Liver (tissue), 9 donors: ENCODE measurements around the gene OR52N1. TPM values are rescaled to one million over a fixed set of nuclear protein-coding genes. Genes with fewer than 3 reads are reported as not detected.

Experiments used
- DNase-seq: peaks from one replicate; pipeline ENCODE4 v3.0.0-alpha.2; 2017; ENCODE audit warnings: low spot score
- H3K27ac ChIP-seq, 2 donors: one replicate each; pipeline ENCODE4 v1.7.0; 2013; ENCODE audit warnings: inconsistent platforms in 2 of 2, low read length in 2 of 2, control low read depth in 1 of 2, low read depth in 1 of 2, mild to moderate bottlenecking in 1 of 2
- H3K27me3 ChIP-seq, 4 donors: one replicate each; pipeline versions ENCODE4 v1.6.1 to v1.7.0; 2013; ENCODE audit warnings: low read length in 3 of 4, inconsistent platforms in 1 of 4, mild to moderate bottlenecking in 1 of 4, moderate library complexity in 1 of 4; ENCODE audit not compliant: control insufficient read depth in 4 of 4, insufficient read depth in 4 of 4
- H3K36me3 ChIP-seq, 4 donors: one replicate each; pipeline versions ENCODE4 v1.6.1 to v1.7.0; 2013; ENCODE audit warnings: low read length in 3 of 4, mild to moderate bottlenecking in 3 of 4, low read depth in 1 of 4, moderate library complexity in 1 of 4; ENCODE audit not compliant: control insufficient read depth in 4 of 4, insufficient read depth in 3 of 4
- H3K4me1 ChIP-seq, 4 donors: one replicate each; pipeline versions ENCODE4 v1.6.1 to v1.7.0; 2013; ENCODE audit warnings: low read length in 3 of 4, mild to moderate bottlenecking in 3 of 4, moderate library complexity in 1 of 4; ENCODE audit not compliant: control insufficient read depth in 4 of 4, insufficient read depth in 4 of 4
- H3K4me3 ChIP-seq, 3 donors: one replicate each; pipeline versions ENCODE4 v1.6.1 to v1.7.0; 2013; ENCODE audit warnings: low read length in 3 of 3, control low read depth in 1 of 3, low read depth in 1 of 3, mild to moderate bottlenecking in 1 of 3
- H3K9ac ChIP-seq, 2 donors: one replicate each; pipeline ENCODE4 v1.7.0; 2013; ENCODE audit warnings: low read length in 2 of 2, mild to moderate bottlenecking in 2 of 2, moderate library complexity in 2 of 2, control low read depth in 1 of 2, low read depth in 1 of 2
- H3K9me3 ChIP-seq, 4 donors: one replicate each; pipeline versions ENCODE4 v1.6.1 to v1.7.0; 2013; ENCODE audit warnings: low read length in 3 of 4; ENCODE audit not compliant: control insufficient read depth in 4 of 4
- EGR1 ChIP-seq, 2 donors: IDR thresholded peaks; 2 replicates each; pipeline ENCODE4 v1.6.1; 2016 to 2018; ENCODE audit warnings: antibody characterized with exemption in 2 of 2, low read depth in 2 of 2
- FOXA1 ChIP-seq: IDR thresholded peaks from 2 replicates; pipeline ENCODE4 v1.6.1; 2016; ENCODE audit warnings: antibody characterized with exemption
- FOXA2 ChIP-seq: IDR thresholded peaks from 2 replicates; pipeline ENCODE4 v1.6.1; 2016; ENCODE audit warnings: antibody characterized with exemption
- GABPA ChIP-seq, 2 donors: IDR thresholded peaks in 1 of 2; conservative IDR thresholded peaks in 1 of 2; 2 replicates each; pipeline ENCODE4 v1.6.1; 2016; ENCODE audit warnings: antibody characterized with exemption in 2 of 2, mild to moderate bottlenecking in 1 of 2, moderate library complexity in 1 of 2
- HNF4A ChIP-seq, 2 donors: conservative IDR thresholded peaks; 2 replicates each; pipeline ENCODE4 v1.6.1; 2016; ENCODE audit warnings: antibody characterized with exemption in 2 of 2, mild to moderate bottlenecking in 2 of 2
- HNF4G ChIP-seq: IDR thresholded peaks from 2 replicates; pipeline ENCODE4 v1.6.1; 2016; ENCODE audit warnings: antibody characterized with exemption
- JUND ChIP-seq, 2 donors: IDR thresholded peaks; 2 replicates each; pipeline ENCODE4 v1.6.1; 2016; ENCODE audit warnings: antibody characterized with exemption in 2 of 2
- NR2F2 ChIP-seq: IDR thresholded peaks from 2 replicates; pipeline ENCODE4 v1.6.1; 2016; ENCODE audit warnings: antibody characterized with exemption
- RAD21 ChIP-seq, 2 donors: IDR thresholded peaks; 2 replicates each; pipeline ENCODE4 v1.6.1; 2016; ENCODE audit warnings: antibody characterized with exemption in 2 of 2, mild to moderate bottlenecking in 2 of 2
- RXRA ChIP-seq, 2 donors: IDR thresholded peaks; 2 replicates each; pipeline ENCODE4 v1.6.1; 2017 to 2018; ENCODE audit warnings: antibody characterized with exemption in 2 of 2, mild to moderate bottlenecking in 1 of 2
- SP1 ChIP-seq: IDR thresholded peaks from 2 replicates; pipeline ENCODE4 v1.6.1; 2018; ENCODE audit warnings: antibody characterized with exemption, mild to moderate bottlenecking
- TAF1 ChIP-seq: conservative IDR thresholded peaks from 2 replicates; pipeline ENCODE4 v1.6.1; 2016; ENCODE audit warnings: antibody characterized with exemption, mild to moderate bottlenecking
- YY1 ChIP-seq: IDR thresholded peaks from 2 replicates; pipeline ENCODE4 v1.6.1; 2016; ENCODE audit warnings: antibody characterized with exemption, mild to moderate bottlenecking
- WGBS: extraction: QIAGEN DNeasy Blood & Tissue Kit; methylation state at CpG from one replicate; pipeline ENCODE4 v1.1.7; 2013; 5-methylcytosine and 5-hydroxymethylcytosine counted together
- polyA plus RNA-seq, 2 donors: library from polyadenylated mRNA; stranded (reverse) in 1 of 2; unstranded in 1 of 2; fragments of 200-250 nt in 1 of 2; fragments of >200 nt in 1 of 2; fragmentation: Nextera tagmentation in 1 of 2; extraction: Ambion mirVana in 1 of 2; gene quantifications; one replicate each; pipeline versions ENCODE4 v1.2.1 to v1.2.3, GENCODE V29; 2013 to 2015
- total RNA-seq, 2 donors: library from RNA; depleted of rRNA; stranded (reverse); fragments of >200 nt; gene quantifications; one replicate each; pipeline ENCODE4 v1.2.3, GENCODE V29; 2014
- TF ChIP-seq, protein P1 (sequence below): fragments of 150-350 bp; IDR thresholded peaks from 2 replicates; pipeline ENCODE4 v1.5.1; 2017; ENCODE audit warnings: improper control_type of control experiment, low read depth, low read length; ENCODE audit not compliant: missing input control
- TF ChIP-seq, protein P2 (sequence below): IDR thresholded peaks from 2 replicates; pipeline ENCODE4 v1.6.1; 2016; ENCODE audit warnings: antibody characterized with exemption
- TF ChIP-seq, protein P3 (sequence below): IDR thresholded peaks from 2 replicates; pipeline ENCODE4 v1.6.1; 2016; ENCODE audit warnings: antibody characterized with exemption, mild to moderate bottlenecking
- TF ChIP-seq, protein P4 (sequence below): IDR thresholded peaks from 2 replicates; pipeline ENCODE4 v1.6.1; 2016; ENCODE audit warnings: antibody characterized with exemption
- donor health status: healthy.
- donor health status: healthy.
- donor health status: healthy.
- donor health status: healthy.
- donor health status: healthy.

OR52N1 gene
- total and polyA plus RNA-seq, 4 donors = under 0.01 to 0.05 TPM; not detected in 2

DNA sequence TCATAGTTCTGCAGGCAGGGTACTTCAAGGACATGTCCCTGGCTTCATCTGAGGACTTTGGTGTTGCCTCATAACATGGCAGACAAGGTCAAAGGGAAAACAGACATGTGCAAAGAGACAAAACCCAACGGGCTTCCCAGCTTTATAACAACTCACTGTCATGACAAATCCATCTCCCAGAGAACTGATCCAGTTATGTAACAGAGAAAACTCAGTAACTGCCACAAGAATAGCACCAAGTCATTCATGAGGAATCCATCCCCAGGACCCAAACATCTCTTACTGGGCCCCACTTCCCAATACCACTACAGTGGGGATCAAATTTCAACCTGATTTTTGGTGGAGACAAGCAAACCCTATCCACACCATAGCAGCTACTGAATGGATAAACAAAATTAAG is 24.0 kb downstream of the OR52N1 start:
- no peaks in the 10 kb centered on the region for H3K36me3 ChIP-seq
- WGBS = 22% methylated on average over 1 of the region's 1 CpG
- H3K4me1 ChIP-seq = no peaks in the 10 kb centered on the region
- no peak overlapping the region for H3K9ac ChIP-seq
- no peak for DNase-seq
- H3K9me3 ChIP-seq = no peaks in the 10 kb centered on the region
- no peak overlapping the region for H3K27ac ChIP-seq
- TF ChIP-seq NR2F2 (no peak), SP1 (no peak), TAF1 (no peak), JUND (IDR thresholded peaks at IDR 0.05) (no peak), HNF4A (conservative IDR thresholded peaks at IDR 0.05) (no peak), RAD21 (IDR thresholded peaks at IDR 0.05) (no peak), GABPA (IDR thresholded peaks at IDR 0.05 in 1 of 2, conservative IDR thresholded peaks at IDR 0.05 in 1 of 2) (no peak), FOXA2 (no peak), HNF4G (no peak), YY1 (no peak)
- TF ChIP-seq, protein P1, sequence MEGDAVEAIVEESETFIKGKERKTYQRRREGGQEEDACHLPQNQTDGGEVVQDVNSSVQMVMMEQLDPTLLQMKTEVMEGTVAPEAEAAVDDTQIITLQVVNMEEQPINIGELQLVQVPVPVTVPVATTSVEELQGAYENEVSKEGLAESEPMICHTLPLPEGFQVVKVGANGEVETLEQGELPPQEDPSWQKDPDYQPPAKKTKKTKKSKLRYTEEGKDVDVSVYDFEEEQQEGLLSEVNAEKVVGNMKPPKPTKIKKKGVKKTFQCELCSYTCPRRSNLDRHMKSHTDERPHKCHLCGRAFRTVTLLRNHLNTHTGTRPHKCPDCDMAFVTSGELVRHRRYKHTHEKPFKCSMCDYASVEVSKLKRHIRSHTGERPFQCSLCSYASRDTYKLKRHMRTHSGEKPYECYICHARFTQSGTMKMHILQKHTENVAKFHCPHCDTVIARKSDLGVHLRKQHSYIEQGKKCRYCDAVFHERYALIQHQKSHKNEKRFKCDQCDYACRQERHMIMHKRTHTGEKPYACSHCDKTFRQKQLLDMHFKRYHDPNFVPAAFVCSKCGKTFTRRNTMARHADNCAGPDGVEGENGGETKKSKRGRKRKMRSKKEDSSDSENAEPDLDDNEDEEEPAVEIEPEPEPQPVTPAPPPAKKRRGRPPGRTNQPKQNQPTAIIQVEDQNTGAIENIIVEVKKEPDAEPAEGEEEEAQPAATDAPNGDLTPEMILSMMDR = no peak
- TF ChIP-seq, protein P2, sequence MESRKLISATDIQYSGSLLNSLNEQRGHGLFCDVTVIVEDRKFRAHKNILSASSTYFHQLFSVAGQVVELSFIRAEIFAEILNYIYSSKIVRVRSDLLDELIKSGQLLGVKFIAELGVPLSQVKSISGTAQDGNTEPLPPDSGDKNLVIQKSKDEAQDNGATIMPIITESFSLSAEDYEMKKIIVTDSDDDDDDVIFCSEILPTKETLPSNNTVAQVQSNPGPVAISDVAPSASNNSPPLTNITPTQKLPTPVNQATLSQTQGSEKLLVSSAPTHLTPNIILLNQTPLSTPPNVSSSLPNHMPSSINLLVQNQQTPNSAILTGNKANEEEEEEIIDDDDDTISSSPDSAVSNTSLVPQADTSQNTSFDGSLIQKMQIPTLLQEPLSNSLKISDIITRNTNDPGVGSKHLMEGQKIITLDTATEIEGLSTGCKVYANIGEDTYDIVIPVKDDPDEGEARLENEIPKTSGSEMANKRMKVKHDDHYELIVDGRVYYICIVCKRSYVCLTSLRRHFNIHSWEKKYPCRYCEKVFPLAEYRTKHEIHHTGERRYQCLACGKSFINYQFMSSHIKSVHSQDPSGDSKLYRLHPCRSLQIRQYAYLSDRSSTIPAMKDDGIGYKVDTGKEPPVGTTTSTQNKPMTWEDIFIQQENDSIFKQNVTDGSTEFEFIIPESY = no peak
- TF ChIP-seq, protein P3, sequence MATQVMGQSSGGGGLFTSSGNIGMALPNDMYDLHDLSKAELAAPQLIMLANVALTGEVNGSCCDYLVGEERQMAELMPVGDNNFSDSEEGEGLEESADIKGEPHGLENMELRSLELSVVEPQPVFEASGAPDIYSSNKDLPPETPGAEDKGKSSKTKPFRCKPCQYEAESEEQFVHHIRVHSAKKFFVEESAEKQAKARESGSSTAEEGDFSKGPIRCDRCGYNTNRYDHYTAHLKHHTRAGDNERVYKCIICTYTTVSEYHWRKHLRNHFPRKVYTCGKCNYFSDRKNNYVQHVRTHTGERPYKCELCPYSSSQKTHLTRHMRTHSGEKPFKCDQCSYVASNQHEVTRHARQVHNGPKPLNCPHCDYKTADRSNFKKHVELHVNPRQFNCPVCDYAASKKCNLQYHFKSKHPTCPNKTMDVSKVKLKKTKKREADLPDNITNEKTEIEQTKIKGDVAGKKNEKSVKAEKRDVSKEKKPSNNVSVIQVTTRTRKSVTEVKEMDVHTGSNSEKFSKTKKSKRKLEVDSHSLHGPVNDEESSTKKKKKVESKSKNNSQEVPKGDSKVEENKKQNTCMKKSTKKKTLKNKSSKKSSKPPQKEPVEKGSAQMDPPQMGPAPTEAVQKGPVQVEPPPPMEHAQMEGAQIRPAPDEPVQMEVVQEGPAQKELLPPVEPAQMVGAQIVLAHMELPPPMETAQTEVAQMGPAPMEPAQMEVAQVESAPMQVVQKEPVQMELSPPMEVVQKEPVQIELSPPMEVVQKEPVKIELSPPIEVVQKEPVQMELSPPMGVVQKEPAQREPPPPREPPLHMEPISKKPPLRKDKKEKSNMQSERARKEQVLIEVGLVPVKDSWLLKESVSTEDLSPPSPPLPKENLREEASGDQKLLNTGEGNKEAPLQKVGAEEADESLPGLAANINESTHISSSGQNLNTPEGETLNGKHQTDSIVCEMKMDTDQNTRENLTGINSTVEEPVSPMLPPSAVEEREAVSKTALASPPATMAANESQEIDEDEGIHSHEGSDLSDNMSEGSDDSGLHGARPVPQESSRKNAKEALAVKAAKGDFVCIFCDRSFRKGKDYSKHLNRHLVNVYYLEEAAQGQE = no peak
- TF ChIP-seq, protein P4, sequence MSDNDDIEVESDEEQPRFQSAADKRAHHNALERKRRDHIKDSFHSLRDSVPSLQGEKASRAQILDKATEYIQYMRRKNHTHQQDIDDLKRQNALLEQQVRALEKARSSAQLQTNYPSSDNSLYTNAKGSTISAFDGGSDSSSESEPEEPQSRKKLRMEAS = no peak
- H3K27me3 ChIP-seq = no peaks in the 10 kb centered on the region
- no peak overlapping the region for H3K4me3 ChIP-seq

DNA sequence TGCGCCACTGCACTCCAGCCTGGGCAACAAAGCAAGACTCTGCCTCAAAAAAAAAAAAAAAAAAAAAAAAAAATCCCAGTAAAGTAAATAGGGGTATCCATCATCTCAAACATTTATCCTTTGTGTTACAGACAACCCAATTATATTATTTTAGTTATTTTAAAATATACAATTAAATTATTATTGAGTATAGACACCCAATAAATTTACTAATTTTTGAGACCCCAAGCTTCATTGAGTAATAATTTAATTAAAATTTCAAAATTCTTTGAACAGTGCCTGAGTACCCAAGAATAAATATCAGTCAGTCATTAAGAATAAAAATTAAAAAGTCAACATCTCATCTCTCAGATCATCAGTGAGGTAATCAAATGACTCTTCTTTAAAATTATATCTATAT is 37.1 kb downstream of the OR52N1 start, which contains the start of gene OR52N4:
Gene OR52N4, plus strand, starts transcription at position 301 of the 400 bp plus-strand sequence. CDS start 498 bp downstream, outside the sequence.
- Histone ChIP-seq H3K9me3 (no peaks in the 10 kb centered on the region), H3K4me3 (no peak within 1 kb of the TSS), H3K27me3 (peaks cover 0 to 9% (median 0%) of the 10 kb centered on the region in 4 donors), H3K9ac (no peak within 1 kb of the TSS), H3K36me3 (no peaks in the 10 kb centered on the region), H3K27ac (no peak within 1 kb of the TSS), H3K4me1 (no peaks in the 10 kb centered on the region)
- no peak for DNase-seq
- 92% methylated on average over 1 of the region's 1 CpG for WGBS
- TF ChIP-seq NR2F2 (no peak), RAD21 (IDR thresholded peaks at IDR 0.05) (no peak), HNF4A (conservative IDR thresholded peaks at IDR 0.05) (no peak), JUND (IDR thresholded peaks at IDR 0.05) (no peak), FOXA2 (no peak), GABPA (IDR thresholded peaks at IDR 0.05 in 1 of 2, conservative IDR thresholded peaks at IDR 0.05 in 1 of 2) (no peak), FOXA1 (no peak), YY1 (no peak), EGR1 (IDR thresholded peaks at IDR 0.05; ENCODE audit: low read depth in 2 of 2) (no peak), RXRA (IDR thresholded peaks at IDR 0.05) (no peak), SP1 (no peak), HNF4G (no peak), TAF1 (no peak)
- TF ChIP-seq, protein P3 = no peak
- TF ChIP-seq, protein P2 = no peak
- TF ChIP-seq, protein P4 = no peak
